Erythroblast (primary cell): ENCODE data around the gene HBB.

Experiments
- DNase-seq, 2 experiments: peaks; one replicate each; lab custom pipeline; 2025; lab: John Stamatoyannopoulos, UW
- GATA1 ChIP-seq: IDR thresholded peaks from 2 replicates; pipeline ENCODE4 v1.6.1; 2011; ENCODE audit warnings: low read depth, mild to moderate bottlenecking, control low read depth, low read length, moderate library complexity
- POLR2A ChIP-seq: IDR thresholded peaks from 2 replicates; pipeline ENCODE4 v1.6.1; 2011; ENCODE audit warnings: mild to moderate bottlenecking, low read length

Gene HBB

DNA sequence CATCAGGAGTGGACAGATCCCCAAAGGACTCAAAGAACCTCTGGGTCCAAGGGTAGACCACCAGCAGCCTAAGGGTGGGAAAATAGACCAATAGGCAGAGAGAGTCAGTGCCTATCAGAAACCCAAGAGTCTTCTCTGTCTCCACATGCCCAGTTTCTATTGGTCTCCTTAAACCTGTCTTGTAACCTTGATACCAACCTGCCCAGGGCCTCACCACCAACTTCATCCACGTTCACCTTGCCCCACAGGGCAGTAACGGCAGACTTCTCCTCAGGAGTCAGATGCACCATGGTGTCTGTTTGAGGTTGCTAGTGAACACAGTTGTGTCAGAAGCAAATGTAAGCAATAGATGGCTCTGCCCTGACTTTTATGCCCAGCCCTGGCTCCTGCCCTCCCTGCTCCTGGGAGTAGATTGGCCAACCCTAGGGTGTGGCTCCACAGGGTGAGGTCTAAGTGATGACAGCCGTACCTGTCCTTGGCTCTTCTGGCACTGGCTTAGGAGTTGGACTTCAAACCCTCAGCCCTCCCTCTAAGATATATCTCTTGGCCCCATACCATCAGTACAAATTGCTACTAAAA lies at the start of gene HBB:
HBB (minus strand) TSS at position 340 of the 579 bp plus-strand sequence; CDS start at position 290, 50 bp downstream.
- peak in 1 of 2 experiments; percentile 71 for DNase-seq
- no peak for TF ChIP-seq GATA1
- peak; percentile 100 for TF ChIP-seq POLR2A

DNA sequence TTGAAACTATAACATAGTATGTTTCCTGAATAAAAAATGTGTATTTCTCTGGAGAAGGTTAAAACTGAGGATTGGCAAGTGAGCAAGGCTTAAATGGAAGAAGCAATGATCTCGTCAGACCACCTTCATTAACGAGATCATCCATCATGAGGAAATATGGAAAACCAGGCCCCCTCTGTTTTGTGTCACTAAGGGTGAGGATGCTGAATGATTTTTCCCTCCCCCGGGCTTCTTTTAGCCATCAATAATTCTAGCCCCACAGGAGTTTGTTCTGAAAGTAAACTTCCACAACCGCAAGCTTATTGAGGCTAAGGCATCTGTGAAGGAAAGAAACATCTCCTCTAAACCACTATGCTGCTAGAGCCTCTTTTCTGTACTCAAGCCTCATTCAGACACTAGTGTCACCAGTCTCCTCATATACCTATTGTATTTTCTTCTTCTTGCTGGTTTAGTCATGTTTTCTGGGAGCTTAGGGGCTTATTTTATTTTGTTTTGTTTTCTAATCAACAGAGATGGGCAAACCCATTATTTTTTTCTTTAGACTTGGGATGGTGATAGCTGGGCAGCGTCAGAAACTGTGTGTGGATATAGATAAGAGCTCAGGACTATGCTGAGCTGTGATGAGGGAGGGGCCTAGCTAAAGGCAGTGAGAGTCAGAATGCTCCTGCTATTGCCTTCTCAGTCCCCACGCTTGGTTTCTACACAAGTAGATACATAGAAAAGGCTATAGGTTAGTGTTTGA lies 48.7 kb upstream of the HBB start:
- DNase-seq, result peak; percentile 97 to 99
- TF ChIP-seq POLR2A (peak; percentile 94), GATA1 (peak; percentile 80)

DNA sequence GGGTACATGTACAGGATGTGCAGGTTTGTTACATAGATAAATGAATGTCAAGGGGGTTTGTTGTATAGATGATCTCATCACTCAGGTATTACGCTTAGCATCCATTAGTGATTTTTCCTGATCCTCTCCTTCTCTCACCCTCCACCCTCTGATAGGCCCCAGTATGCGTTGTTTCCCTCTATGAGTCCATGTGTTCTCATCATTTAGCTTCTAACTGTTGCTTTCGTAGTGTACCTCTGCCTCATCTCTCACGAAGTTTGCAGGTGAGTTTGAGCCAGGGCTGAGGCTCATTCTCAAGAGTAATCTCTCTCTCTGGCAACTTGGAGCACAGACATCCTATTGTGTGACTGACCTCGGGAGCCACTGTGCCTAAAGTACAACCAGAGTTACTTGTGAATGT lies 47.5 kb upstream of the HBB start:
- TF ChIP-seq POLR2A (no peak), GATA1 (no peak)
- DNase-seq, result no peak

DNA sequence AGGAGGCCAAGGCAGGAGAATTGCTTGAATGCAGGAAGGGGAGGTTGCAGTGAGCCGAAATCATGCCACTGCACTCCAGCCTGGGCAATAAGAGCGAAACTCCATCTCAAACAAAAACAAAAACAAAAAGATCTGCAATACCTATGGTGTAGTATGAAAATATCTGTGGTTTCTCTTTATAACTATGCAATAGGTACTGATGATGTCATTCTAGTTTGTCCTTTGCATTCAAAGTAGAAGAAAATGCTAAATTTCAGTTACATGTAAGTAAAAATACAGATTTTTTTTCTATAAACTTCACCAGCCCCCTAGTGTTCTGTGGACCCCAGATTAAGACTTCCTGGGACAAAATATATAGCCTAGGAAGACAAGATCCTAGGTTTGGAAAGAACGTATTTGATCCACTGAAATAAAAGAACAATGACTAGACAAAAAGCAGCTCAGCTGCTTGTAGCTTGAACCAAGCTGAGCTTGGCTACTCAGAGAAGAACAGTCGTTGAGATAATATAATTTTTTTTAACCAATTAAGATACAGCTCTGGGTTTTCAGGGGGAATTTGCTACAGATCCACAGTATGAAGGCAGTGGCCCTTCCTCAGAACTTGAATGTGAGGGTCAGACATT lies 45.6 kb upstream of the HBB start:
- DNase-seq, result no peak
- TF ChIP-seq GATA1 (no peak), POLR2A (no peak)

DNA sequence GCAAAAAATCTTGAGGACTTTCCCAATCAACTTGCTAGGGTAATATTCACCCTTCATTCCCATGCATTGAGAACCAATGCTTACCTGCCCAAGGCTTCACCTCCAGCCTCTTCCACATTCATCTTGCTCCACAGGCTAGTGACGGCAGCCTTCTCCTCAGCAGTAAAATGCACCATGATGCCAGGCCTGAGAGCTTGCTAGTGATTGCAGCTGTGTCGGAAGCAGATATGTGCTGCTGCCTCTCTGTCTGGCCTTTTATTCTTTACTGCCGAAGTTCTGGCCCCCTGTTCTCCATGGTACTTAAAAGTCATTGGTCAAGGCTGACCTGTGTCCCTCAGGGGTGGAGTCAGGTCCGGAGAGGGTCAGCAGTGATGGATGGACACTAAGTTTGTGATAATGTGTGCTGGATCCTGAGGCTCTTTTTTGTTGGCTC lies 42.9 kb upstream of the HBB start, which contains the start of gene HBE1:
HBE1 (minus strand) TSS at position 231 of the 433 bp plus-strand sequence; CDS start at position 176, 55 bp downstream.
- TF ChIP-seq GATA1 (no peak), POLR2A (no peak)
- DNase-seq, result no peak

DNA sequence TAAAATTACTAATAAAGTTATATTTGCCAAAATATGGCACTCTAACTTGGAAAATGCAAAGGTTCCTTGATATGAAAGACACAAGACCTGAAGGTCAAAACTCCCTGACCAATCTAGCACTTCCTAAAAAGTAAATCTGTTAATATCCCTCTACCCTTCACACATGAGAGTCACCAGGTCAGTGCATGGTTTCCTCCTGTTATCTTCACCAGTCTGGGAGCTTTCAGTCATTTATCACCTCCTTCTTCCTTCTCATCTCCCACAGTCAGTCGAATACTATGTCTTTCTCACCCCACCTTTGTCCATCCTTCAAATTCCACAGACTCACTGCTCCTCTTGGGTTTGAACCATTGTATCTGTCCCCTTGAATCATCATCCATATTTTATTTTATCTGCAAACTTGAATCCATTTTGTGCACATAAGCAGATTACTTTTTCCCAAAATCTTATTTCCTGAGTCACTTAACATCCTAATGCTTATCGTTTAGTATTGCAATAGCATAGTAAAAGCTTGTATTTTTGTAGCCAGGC lies 40.2 kb upstream of the HBB start:
- DNase-seq, result no peak
- no peak for TF ChIP-seq GATA1
- no peak for TF ChIP-seq POLR2A

DNA sequence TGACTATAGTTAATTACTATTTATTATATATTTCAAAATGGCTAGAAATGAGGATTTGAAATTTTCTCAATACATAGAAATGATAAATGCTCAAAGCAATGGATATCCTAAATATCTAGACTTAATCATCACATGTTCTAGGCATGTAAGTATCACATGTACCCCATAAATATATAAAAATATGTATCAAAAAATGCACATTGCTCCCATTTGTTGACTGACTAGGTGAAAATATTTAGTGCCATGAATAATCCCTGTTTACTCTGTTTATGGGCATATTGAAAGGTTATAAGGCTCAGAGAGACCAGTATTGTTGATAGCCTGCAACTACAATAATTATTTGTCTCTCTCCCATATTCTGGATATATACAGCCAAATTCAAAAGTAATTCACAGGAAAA lies 39.7 kb upstream of the HBB start:
- no peak for DNase-seq
- no peak for TF ChIP-seq GATA1
- TF ChIP-seq POLR2A, result no peak

DNA sequence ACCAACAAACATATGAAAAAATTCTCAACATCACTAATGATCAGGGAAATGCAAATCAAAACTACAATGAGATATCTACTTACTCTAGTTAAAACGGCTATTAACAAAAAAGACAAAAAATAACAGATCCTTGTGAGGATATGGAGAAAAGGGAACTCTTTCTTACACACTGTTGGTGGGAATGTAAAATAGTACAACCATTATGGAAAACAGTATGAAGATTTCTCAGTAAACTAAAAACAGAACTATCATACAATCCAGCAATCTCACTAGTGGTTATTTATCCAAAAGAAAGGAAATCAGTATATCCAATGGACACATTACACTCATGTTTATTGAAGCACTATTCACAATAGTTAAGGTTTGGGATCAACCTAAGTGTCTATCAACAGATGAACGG lies 39.0 kb upstream of the HBB start:
- TF ChIP-seq GATA1 (no peak), POLR2A (no peak)
- DNase-seq, result no peak

DNA sequence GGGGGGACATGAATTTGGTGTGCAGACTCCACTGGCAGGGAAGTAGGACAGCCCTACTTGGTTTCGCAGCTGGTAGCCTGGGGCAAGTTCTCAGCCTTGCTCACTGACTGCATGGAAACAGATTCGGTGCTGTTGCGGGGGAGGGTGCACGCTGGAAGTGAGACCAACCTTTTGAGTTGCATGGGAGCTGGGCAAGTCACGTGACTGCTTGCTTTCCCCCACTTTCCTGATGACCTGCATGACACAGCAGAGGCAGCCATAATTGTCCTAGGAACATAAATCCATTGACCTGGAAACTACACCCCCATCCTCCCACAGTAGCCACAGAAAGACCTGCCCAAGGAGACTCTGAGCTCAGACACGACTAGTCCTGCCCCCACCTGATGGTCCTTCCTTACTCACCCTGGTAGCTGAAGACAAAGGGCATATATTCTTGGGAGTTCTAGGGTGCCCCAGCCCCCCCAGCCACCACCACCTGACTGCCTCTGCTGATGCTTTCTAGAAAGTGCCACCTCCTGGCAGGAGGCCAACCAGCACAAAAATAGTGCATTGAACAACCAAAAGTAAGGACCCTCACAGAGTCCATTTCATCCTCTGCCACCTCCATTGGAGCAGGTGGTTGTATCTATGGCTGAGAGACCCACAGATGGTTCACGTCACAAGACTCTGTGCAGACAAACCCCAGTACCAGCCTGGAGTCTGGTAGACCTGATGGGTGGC lies 31.8 kb upstream of the HBB start:
- no peak for DNase-seq
- TF ChIP-seq GATA1 (no peak), POLR2A (no peak)

DNA sequence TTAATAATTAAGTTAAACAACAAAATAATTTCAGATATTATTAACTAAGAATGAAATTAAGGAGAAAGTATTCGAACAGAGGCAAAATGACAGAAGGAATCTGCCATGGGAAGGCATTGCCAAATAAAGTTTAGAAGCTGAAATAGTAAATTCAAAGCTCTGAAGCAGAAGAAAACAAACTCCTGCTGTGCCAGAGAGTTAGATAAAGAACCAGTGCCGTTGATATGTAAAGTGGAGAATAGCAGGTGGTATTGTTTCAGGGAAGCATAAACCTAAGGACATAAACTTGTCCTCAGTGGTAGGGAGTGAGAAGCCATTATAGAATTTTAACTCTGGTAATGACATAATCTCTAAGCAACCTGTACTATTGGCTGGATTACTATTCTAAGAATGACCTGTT lies 30.4 kb upstream of the HBB start:
- no peak for DNase-seq
- TF ChIP-seq POLR2A, result no peak
- TF ChIP-seq GATA1, result no peak

DNA sequence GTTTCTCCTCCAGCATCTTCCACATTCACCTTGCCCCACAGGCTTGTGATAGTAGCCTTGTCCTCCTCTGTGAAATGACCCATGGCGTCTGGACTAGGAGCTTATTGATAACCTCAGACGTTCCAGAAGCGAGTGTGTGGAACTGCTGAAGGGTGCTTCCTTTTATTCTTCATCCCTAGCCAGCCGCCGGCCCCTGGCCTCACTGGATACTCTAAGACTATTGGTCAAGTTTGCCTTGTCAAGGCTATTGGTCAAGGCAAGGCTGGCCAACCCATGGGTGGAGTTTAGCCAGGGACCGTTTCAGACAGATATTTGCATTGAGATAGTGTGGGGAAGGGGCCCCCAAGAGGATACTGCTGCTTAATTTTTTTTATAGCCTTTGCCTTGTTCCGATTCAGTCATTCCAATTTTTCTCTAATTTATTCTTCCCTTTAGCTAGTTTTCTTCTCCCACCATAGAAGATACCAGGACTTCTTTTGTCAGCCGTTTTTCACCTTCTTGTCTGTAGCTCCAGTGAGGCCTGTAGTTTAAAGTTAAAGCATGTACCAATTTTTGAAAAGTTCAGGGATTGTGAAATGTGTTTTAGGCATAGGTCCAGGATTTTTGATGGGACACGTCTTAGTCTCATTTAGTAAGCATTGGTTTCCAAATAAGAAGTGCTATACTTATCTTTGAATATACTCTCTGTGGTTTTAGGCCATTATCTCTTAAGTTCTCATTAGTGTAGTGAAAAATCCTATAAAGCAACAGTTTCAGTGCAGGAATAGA lies 28.0 kb upstream of the HBB start, which contains the start of gene HBG2:
HBG2 (minus strand) TSS at position 136 of the 768 bp plus-strand sequence; CDS start at position 83, 53 bp downstream.
- TF ChIP-seq POLR2A, result peak; percentile 66
- peak in 1 of 2 experiments; percentile 84 for DNase-seq

DNA sequence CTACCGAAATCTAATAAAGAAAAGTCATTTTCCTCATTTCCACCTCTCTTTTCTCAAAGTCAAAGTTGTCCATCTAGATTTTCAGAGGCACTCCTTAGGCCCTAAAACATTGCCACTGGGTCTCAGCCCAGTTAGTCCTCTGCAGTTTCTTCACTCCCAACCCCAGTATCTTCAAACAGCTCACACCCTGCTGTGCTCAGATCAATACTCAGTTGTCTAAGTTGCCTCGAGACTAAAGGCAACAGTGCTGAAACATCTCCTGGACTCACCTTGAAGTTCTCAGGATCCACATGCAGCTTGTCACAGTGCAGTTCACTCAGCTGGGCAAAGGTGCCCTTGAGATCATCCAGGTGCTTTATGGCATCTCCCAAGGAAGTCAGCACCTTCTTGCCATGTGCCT lies 27.2 kb upstream of the HBB start:
- DNase-seq, result peak in 1 of 2 experiments; percentile 67
- peak; percentile 61 for TF ChIP-seq POLR2A

DNA sequence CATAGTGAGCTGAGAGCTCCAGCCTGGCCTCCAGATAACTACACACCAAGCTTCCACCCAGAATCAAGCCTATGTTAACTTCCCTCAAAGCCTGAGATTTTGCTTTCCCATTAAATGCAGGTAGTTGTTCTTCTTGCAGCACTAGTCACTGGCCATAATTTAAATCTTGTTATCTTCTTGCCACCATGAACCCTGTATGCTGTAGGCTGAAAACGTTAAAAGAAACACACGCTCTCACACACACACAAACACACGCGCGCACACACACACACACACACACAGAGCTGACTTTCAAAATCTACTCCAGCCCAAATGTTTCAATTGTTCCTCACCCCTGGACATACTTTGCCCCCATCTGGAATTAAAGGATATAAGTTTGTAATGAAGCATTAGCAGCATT lies 26.6 kb upstream of the HBB start:
- DNase-seq, result peak in 1 of 2 experiments; percentile 66
